ENCODE measurements around the gene ZBTB11.
"Not testable (repeated sequence)": the region's sequence is repeated elsewhere in the genome, so short reads cannot be mapped to it uniquely, and the experiment has no call there.

The ZBTB11 gene

DNA sequence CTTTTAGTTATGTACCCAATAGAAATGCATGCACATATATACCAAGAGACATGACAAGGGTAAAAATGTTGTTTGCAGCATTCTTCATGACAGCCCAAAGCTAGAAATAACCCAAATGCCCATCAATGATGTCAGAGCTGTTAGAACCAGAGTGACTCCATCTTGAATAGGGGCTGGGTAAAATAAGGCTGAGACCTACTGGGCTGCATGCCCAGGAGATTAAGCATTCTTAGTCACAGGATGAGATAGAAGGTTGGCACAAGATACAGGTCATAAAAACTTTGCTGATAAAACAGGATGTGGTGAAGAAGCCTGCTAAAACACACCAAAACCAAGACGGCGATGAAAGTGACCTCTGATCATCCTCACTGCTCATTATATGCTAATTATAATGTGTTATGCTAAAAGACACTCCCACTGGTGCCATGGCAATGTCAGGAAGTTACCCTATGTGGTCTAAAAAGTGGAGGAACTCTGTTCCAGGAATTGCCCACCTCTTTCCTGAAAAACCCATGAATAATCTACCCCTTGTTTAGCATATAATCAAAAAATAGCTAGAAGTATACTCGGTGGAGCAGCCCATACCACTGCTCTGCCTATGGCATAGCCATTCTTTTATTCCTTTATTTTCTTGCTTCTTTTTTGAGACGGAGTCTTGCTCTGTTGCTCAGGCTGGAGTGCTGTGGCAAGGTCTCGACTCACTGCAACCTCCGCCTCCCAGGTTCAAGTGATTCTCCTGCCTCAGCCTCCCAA lies 32.9 kb downstream of the ZBTB11 start:
- DNase-seq (ENCODE audit: low read depth in 2 of 2): peak in 1 of 2 donors; percentile 32

- DNase-seq (ENCODE audit: low read depth in 2 of 2): no peak
These were observed 33.7 kb downstream of the ZBTB11 start for GRCh38 chr3:101643009-101643844.

- no peak for DNase-seq (ENCODE audit: low read depth in 2 of 2)
These were observed 34.5 kb downstream of the ZBTB11 start for GRCh38 chr3:101642441-101642840.

DNA sequence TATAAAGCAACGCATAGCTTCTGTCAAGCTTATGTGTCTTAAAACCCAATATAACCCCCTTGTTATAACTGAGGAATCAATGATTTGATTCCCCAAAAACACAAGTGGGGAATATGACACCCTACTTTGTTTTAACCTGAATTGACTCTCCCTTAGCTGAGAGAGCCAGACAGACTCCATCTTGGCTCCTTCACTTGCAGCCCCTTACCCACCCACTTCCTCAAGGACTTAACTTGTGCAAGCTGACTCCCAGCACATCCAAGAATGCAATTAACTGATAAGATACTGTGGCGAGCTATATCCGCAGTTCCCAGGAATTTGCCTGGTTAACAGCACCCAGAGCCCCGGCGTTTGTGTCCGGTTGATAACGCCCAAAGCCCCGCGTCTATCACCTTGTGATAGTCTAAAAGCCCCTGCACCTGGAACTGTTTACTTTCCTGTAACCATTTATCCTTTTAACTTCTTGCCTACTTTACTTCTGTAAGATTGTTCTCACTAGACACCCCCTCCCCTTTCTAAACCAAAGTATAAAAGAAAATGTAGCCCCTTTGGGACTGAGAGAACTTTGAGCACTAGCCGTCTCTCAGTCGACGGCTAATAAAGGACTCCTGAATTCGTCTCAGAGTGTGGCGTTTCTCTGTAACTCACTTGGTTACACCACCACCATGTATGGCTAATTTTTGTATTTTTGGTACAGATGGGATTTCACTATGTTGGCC lies 35.4 kb downstream of the ZBTB11 start:
- not testable (repeated sequence) for DNase-seq (ENCODE audit: low read depth in 2 of 2)

- no peak for DNase-seq (ENCODE audit: low read depth in 2 of 2)
These were observed 36.7 kb downstream of the ZBTB11 start for GRCh38 chr3:101640256-101640655.

GRCh38 chr3:101639280-101639963 lies 37.5 kb downstream of the ZBTB11 start:
- DNase-seq (ENCODE audit: low read depth in 2 of 2): no peak

GRCh38 chr3:101638261-101638745 lies 38.6 kb downstream of the ZBTB11 start:
- DNase-seq (ENCODE audit: low read depth in 2 of 2): no peak

DNA sequence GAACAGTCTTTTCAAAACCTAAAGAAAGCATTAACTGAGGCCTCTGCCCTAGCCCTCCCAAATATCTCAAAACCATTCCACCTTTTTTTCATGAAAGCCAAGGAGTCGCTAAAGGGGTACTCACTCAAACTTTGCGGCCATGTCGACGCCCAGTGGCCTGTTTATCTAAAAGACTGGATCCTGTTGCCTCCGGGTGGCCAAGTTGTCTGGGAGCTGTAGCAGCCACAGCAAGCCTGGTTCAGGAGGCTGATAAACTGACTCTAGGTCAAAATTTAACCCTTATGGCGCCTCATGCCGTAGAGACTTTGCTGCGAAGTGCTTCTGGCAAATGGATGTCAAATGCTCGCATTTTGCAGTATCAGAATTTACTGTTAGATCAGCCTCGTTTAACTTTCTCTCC lies 39.5 kb downstream of the ZBTB11 start:
- no peak for DNase-seq (ENCODE audit: low read depth in 2 of 2)

GRCh38 chr3:101635954-101636798 lies 40.8 kb downstream of the ZBTB11 start:
- peak; percentile 71 to 75 for DNase-seq (ENCODE audit: low read depth in 2 of 2)

DNA sequence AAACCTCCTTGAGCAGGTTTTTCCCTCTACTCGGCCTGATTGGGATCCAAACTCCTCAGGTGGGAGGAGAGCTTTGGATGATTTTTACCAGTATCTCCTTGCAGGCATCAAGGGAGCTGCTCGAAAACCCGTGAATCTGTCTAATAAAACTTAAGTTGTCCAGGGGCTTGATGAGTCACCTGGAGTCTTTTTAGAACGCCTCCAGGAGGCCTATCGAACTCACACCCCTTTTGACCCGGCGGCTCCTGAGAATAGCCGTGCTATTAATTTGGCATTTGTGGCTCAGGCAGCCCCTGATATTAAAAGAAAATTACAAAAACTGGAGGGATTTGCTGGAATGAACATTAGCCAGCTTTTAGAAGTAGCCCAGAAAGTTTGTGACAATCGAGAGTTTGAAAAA lies 41.6 kb downstream of the ZBTB11 start:
- no peak for DNase-seq (ENCODE audit: low read depth in 2 of 2)

DNA sequence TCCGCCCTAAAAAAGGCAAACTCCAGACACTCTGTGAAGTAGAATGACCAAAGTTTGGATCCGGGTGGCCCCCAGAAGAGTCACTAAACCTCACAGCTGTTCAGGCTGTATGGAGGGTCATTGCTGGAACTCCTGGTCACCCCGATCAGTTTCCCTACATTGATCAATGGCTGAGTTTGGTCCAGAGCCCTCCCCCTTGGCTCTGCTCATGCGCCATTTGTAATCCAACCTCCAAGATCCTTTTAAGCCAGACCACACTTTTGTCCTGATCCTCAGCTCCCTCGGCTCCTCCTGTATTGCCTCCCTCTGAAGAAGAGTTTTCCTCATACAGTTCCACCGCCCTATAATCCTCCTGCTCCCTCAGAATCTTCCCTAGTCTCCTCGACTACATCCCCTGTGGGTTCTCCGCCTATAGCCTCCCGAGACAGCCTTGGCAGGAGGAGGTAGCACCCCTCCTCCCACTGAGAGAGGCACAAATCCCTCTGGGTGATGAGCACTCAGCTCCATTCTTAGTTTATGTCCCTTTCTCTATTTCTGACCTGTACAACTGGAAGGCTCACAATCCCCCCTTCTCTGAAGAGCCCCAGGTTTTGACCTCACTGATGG lies 42.2 kb downstream of the ZBTB11 start:
- DNase-seq (ENCODE audit: low read depth in 2 of 2): no peak

DNA sequence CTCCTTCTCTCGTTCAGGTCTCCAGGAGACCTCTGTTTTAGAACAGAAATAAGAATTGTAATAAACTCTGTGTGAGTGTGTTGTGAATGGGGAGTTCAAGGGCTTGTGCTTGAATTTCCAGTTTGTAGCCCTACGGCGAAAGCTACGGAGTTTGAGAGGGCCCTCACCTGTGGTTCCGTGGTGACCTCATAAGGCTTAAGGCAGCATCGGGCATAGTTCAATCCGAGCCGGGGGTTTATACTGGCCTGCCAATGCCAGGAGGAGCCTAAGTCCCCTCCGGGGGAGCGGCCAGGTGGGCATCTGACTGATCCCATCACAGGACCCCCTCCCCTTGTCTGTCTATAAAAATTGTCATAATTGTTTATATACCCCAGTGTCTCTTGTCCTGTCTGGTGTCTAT lies 43.7 kb downstream of the ZBTB11 start:
- no peak for DNase-seq (ENCODE audit: low read depth in 2 of 2)

DNA sequence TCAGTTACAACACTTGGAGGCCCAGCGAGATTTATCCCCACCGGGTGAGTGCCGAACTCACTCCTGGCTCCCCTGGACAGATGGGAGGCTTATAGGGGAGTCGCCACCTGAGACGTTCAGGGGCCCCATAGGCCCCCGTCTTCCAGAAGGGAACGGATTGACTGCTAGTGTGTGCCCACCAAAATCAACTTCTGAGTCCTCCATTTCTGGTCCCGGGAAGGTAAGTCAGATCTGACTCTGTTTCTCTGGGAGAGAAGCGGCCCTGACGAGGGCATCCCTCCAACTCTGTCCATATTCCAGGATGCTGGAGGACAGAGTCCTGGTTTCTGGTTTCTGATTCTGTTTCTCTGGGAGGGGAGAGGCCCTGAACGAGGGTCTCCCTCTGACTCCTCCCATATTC lies 44.3 kb downstream of the ZBTB11 start:
- DNase-seq (ENCODE audit: low read depth in 2 of 2): no peak

GRCh38 chr3:101631959-101632358 lies 45.0 kb downstream of the ZBTB11 start:
- DNase-seq (ENCODE audit: low read depth in 2 of 2): not testable (repeated sequence)

DNA sequence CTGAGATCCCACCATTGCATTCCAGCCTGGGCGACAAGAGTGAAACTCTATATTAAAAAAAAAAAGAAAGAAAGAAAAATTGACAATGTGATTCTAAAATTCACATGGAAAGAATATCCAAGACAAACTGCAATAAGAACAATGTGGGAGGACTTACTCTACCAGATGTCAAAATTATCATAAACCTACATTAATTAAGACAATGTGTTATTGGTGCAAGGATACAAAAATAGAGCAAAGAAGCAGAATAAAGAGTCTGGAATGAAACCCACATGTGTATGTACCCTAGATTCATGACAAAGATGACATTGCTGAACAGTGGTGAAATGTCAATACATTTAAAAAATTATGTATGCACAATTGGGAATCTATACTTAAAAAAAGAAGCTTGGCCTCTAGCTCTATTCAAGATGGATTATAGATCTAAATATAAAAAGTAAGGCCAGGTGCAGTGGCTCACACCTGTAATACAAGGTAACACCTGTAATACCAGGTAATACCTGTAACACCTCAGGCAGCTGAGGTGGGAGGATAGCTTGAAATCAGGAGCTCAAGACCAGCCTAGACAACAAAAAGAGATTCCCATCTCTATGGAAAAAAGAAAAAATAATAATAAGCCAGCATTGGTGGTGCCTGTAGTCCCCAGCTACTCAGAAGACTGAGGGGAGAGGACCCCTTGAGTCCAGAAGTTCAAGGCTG lies 45.7 kb downstream of the ZBTB11 start:
- DNase-seq (ENCODE audit: low read depth in 2 of 2): no peak

DNA sequence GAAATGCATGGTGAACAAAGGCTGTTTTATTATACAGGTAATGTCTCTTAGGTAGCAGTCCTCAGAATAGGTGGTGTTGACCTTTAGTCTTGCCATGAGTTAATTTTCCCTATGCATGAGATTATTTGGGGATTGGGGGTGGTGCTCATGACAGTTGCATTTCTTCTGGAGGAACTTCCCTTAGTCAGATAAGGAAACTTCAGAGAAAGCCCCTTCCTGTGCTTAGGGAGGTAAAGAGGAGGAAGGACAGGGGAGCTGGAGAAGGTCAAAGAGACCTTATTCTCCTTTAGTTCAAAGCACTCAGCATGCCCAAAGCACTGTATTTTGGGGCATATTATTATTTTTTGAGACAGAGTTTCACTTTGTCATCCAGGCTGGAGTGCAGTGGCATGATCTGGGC lies 47.7 kb downstream of the ZBTB11 start:
- no peak for DNase-seq (ENCODE audit: low read depth in 2 of 2)

- DNase-seq (ENCODE audit: low read depth in 2 of 2): no peak
These were observed 51.1 kb downstream of the ZBTB11 start for GRCh38 chr3:101625879-101626278.

- no peak for DNase-seq (ENCODE audit: low read depth in 2 of 2)
These were observed 52.1 kb downstream of the ZBTB11 start for GRCh38 chr3:101624857-101625256.

GRCh38 chr3:101623656-101624055 lies 53.3 kb downstream of the ZBTB11 start:
- DNase-seq (ENCODE audit: low read depth in 2 of 2): no peak

DNA sequence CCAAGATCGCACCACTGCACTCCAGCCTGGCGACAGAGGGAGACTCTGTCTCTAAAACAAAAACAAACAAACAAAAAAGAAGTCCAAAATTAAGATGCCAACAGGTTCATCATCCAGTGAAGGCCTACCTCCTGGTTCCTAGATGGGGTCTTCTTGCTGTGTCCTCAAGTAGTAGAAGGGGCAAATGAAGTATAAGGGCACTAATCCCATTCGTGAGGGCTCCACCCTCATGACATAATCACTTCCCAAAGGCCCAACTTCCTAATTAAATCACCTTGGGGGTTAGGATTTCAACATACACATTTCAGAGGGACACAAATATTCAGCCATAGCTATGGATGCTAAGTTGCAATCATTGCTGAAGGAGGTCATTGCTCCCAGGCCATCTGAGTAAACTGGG lies 57.2 kb downstream of the ZBTB11 start:
- no peak for DNase-seq (ENCODE audit: low read depth in 2 of 2)
